Activated CD8-positive, alpha-beta T cell treated with anti-CD3 and anti-CD28 coated beads for 36 hours (primary cell): ENCODE measurements around the gene NFATC2. TPM values are rescaled to one million over a fixed set of nuclear protein-coding genes. Genes with fewer than 3 reads are reported as not detected.

Experiments used
- ATAC-seq: fragments of 200-7000 bp; cut with Tn5 transposase; one replicate; pipeline ENCODE4 v1.10.0; 2021; ENCODE audit warnings: mild to moderate bottlenecking, moderate library complexity
- CTCF ChIA-PET: fragments of 350-600 bp; sonication (Branson Sonifier 250); formaldehyde crosslinking; loops from one replicate; lab custom pipeline; 2021; ENCODE audit warnings: antibody characterized with exemption; lab: Charles Lee
- POLR2A ChIA-PET: fragments of 350-600 bp; sonication (Branson Sonifier 250); formaldehyde crosslinking; loops from one replicate; lab custom pipeline; 2021; ENCODE audit warnings: antibody characterized with exemption; lab: Charles Lee
- DNase-seq: peaks from one replicate; pipeline ENCODE4 v3.0.0-alpha.2; 2020
- H3K27ac Mint-ChIP-seq: one replicate; pipeline ENCODE4 v1.8.0; 2021; ENCODE audit warnings: mild to moderate bottlenecking, mixed read lengths
- H3K27me3 Mint-ChIP-seq: one replicate; pipeline ENCODE4 v1.8.0; 2021; ENCODE audit warnings: mixed read lengths
- H3K36me3 Mint-ChIP-seq: one replicate; pipeline ENCODE4 v1.8.0; 2021; ENCODE audit warnings: low read depth, mixed read lengths
- H3K4me1 Mint-ChIP-seq: one replicate; pipeline ENCODE4 v1.8.0; 2021; ENCODE audit warnings: low read depth, mixed read lengths
- H3K4me3 Mint-ChIP-seq: one replicate; pipeline ENCODE4 v1.8.0; 2021; ENCODE audit warnings: mild to moderate bottlenecking, moderate library complexity, mixed read lengths
- H3K9me3 Mint-ChIP-seq: one replicate; pipeline ENCODE4 v1.8.0; 2021; ENCODE audit warnings: mixed read lengths
- intact Hi-C: fragments of 100-400 bp; cut with micrococcal nuclease; formaldehyde crosslinking; loops from one replicate; pipeline ENCODE4 v1.10.0; 2022
- total RNA-seq, 2 experiments: library from RNA; stranded (reverse); gene quantifications; one replicate each; pipeline ENCODE4 v1.2.3, GENCODE V29; 2021
- TF ChIP-seq, protein P1 (sequence below): fragments of 200-600 bp; IDR thresholded peaks from one replicate; pipeline ENCODE4 v1.8.0; 2022; ENCODE audit warnings: antibody characterized with exemption, mild to moderate bottlenecking

NFATC2 gene
- total RNA-seq, 2 experiments from 2014 or later = 38.3 to 40.9 TPM

DNA sequence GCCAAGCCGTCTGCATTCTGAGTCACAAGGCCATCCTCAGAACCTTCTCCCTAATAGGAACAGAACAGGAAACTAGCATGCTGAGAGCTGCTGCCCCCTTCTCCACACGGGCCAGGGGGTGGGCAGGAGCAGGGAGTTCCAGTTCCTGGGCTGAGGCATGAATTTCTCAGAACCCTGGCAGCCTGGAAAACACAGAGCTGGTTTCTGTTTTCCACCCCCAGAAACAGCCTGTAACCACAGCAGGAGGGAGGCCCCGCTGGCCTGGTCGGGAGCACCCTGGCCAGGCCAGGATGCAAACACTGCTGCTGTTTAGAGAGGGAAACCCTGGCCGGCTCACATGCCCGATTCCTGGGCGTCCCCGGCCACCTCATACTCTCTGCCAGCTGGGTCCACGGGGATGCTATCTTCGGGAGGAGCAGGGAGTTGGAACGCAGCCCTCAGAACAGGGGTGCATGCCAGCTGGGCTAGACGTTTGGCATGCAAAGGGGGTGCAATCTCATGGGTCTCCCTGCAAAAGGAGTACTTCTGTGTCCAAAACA, 130.1 kb downstream of the NFATC2 start:
- Mint-ChIP-seq H3K27ac (peak overlapping the region; percentile 61), H3K4me3 (no peak overlapping the region), H3K4me1 (peaks cover 69% of the 10 kb centered on the region), H3K9me3 (no peaks in the 10 kb centered on the region), H3K36me3 (peaks cover 66% of the 10 kb centered on the region), H3K27me3 (no peaks in the 10 kb centered on the region)
- DNase-seq (no peak), ATAC-seq (no peak)
- intact Hi-C loops = no loop called here
- ChIA-PET POLR2A (interaction anchor here (0.9 to 1.6 kb wide), 5 partner anchors 10 to 128 kb away, joined by 3 to 4 read pairs (median 4); no protein-coding TSS in a partner anchor), CTCF (interaction anchor here (2.0 kb wide), 1 partner anchor 182 kb away, joined by 5 read pairs; no protein-coding TSS in a partner anchor)
- TF ChIP-seq, protein P1, sequence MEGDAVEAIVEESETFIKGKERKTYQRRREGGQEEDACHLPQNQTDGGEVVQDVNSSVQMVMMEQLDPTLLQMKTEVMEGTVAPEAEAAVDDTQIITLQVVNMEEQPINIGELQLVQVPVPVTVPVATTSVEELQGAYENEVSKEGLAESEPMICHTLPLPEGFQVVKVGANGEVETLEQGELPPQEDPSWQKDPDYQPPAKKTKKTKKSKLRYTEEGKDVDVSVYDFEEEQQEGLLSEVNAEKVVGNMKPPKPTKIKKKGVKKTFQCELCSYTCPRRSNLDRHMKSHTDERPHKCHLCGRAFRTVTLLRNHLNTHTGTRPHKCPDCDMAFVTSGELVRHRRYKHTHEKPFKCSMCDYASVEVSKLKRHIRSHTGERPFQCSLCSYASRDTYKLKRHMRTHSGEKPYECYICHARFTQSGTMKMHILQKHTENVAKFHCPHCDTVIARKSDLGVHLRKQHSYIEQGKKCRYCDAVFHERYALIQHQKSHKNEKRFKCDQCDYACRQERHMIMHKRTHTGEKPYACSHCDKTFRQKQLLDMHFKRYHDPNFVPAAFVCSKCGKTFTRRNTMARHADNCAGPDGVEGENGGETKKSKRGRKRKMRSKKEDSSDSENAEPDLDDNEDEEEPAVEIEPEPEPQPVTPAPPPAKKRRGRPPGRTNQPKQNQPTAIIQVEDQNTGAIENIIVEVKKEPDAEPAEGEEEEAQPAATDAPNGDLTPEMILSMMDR = no peak

GRCh38 chr20:51411870-51412269, 130.6 kb downstream of the NFATC2 start:
- intact Hi-C loops = no loop called here
- ATAC-seq (no peak), DNase-seq (no peak)
- Mint-ChIP-seq H3K4me1 (peaks cover 69% of the 10 kb centered on the region), H3K27me3 (no peaks in the 10 kb centered on the region), H3K36me3 (peaks cover 67% of the 10 kb centered on the region), H3K4me3 (no peak overlapping the region), H3K27ac (peak overlapping the region; percentile 61), H3K9me3 (no peaks in the 10 kb centered on the region)
- CTCF ChIA-PET = interaction anchor here (2.0 kb wide), 1 partner anchor 183 kb away, joined by 5 read pairs; no protein-coding TSS in a partner anchor
- POLR2A ChIA-PET = interaction anchor here (0.9 to 1.6 kb wide), 4 partner anchors 10 to 129 kb away, joined by 3 to 4 read pairs (median 4); no protein-coding TSS in a partner anchor
- TF ChIP-seq, protein P1 = no peak

- no peak for ATAC-seq
- no peak for DNase-seq
- TF ChIP-seq, protein P1 = no peak
- intact Hi-C loops = no loop called here
- H3K4me1 Mint-ChIP-seq = peaks cover 71% of the 10 kb centered on the region
- ChIA-PET POLR2A (interaction anchor here (1.6 kb wide), 1 partner anchor 130 kb away, joined by 3 read pairs; no protein-coding TSS in a partner anchor), CTCF (interaction anchor here (2.0 kb wide), 1 partner anchor 184 kb away, joined by 5 read pairs; no protein-coding TSS in a partner anchor)
- no peaks in the 10 kb centered on the region for H3K27me3 Mint-ChIP-seq
- H3K4me3 Mint-ChIP-seq = no peak overlapping the region
- H3K9me3 Mint-ChIP-seq = no peaks in the 10 kb centered on the region
- H3K27ac Mint-ChIP-seq = peak overlapping the region; percentile 70
- H3K36me3 Mint-ChIP-seq = peaks cover 70% of the 10 kb centered on the region
These were observed 131.8 kb downstream of the NFATC2 start for GRCh38 chr20:51410586-51411325.

GRCh38 chr20:51409192-51409880, 133.2 kb downstream of the NFATC2 start:
- Mint-ChIP-seq H3K9me3 (no peaks in the 10 kb centered on the region), H3K27ac (peak overlapping the region; percentile 59), H3K27me3 (no peaks in the 10 kb centered on the region), H3K4me1 (peaks cover 72% of the 10 kb centered on the region), H3K4me3 (no peak overlapping the region), H3K36me3 (peaks cover 73% of the 10 kb centered on the region)
- intact Hi-C loops = no loop called here
- POLR2A ChIA-PET = interaction anchor here (1.4 kb wide), 1 partner anchor 9 kb away, joined by 3 read pairs; no protein-coding TSS in a partner anchor
- CTCF ChIA-PET = interaction anchor here (1.7 kb wide), 1 partner anchor 8 kb away, joined by 5 read pairs; no protein-coding TSS in a partner anchor
- DNase-seq (no peak), ATAC-seq (no peak)
- TF ChIP-seq, protein P1 = no peak
